ENCODE data around the gene ADGRG4.

ADGRG4 gene

GRCh38 chrX:136456133-136456532 lies 155.4 kb downstream of the ADGRG4 start:
- DNase-seq (ENCODE audit: low read depth in 2 of 2) = no peak

GRCh38 chrX:136457303-136457917 lies 156.6 kb downstream of the ADGRG4 start:
- DNase-seq (ENCODE audit: low read depth in 2 of 2) = no peak

GRCh38 chrX:136464589-136464988 lies 163.8 kb downstream of the ADGRG4 start:
- no peak for DNase-seq (ENCODE audit: low read depth in 2 of 2)

Data from fibroblast of skin of left quadriceps (primary cell).